ENCODE measurements around the gene NMNAT2.

NMNAT2 gene

GRCh38 chr1:183375381-183375780 is 42.8 kb downstream of the NMNAT2 start:
- H3K36me3 ChIP-seq (ENCODE audit: control insufficient read depth, insufficient read depth, low read length) = no peaks in the 10 kb centered on the region
- H3K27me3 ChIP-seq (ENCODE audit: control insufficient read depth, insufficient read depth, low read length) = no peaks in the 10 kb centered on the region
- H3K4me1 ChIP-seq (ENCODE audit: control insufficient read depth, insufficient read depth, low read length) = no peaks in the 10 kb centered on the region
- H3K27ac ChIP-seq (ENCODE audit: low read depth, low read length) = no peak overlapping the region
- H3K4me3 ChIP-seq (ENCODE audit: low read length) = no peak overlapping the region
- H3K9ac ChIP-seq (ENCODE audit: low read length) = no peak overlapping the region

DNA sequence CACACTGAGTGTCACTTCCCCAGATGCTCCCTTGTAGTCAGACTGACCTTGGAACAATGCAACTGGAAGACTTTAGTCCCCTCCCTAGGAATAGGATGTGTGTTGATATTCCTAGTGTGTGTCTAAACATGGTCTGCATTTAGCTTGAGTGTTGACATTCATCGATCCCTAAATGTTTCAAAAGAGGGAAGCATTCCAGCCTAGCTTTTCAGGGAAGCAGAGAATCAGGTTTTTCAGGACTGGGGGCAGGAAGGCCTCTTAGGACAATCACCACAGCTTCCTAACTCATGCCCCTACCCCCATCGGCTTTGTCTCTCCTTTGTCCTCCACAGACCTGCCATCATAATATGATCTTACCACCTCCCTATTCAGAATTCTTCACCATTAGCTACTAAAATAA is 43.4 kb downstream of the NMNAT2 start:
- Histone ChIP-seq H3K27me3 (ENCODE audit: control insufficient read depth, insufficient read depth, low read length) (no peaks in the 10 kb centered on the region), H3K36me3 (ENCODE audit: control insufficient read depth, insufficient read depth, low read length) (no peaks in the 10 kb centered on the region), H3K27ac (ENCODE audit: low read depth, low read length) (no peak overlapping the region), H3K4me3 (ENCODE audit: low read length) (no peak overlapping the region), H3K4me1 (ENCODE audit: control insufficient read depth, insufficient read depth, low read length) (no peaks in the 10 kb centered on the region), H3K9ac (ENCODE audit: low read length) (no peak overlapping the region)

DNA sequence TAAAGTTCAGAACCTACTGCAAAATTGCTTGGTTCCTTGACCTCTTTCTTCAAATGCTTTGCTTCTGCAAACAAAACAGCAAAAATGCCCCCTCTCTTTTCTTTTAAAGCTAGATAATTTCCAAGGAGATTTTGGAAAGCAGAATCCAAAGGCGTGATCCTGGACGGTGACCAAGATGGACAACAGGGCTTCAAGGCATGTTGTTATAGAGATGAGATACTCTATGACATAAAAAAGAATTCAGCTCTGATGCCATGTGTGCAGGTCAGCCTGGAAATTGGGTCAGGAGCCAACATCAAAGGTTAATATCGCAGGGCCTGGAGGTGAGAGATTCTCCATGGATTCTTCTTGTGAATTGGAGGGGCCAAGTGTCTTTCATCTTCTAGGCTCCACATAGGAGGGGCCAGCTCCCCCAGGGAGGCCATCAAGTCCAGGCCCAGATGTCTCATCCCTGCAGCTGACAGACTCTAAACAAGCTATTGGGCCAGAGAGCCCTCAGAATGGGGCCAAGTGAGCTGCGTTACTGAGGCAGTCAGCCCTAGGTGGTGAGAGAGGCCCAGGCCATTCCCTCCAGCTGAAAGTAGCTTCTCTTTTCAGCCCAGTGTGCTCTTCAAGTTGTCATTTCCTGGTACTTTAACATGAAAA is 45.5 kb downstream of the NMNAT2 start:
- no peaks in the 10 kb centered on the region for H3K36me3 ChIP-seq (ENCODE audit: control insufficient read depth, insufficient read depth, low read length)
- no peak overlapping the region for H3K4me3 ChIP-seq (ENCODE audit: low read length)
- no peaks in the 10 kb centered on the region for H3K4me1 ChIP-seq (ENCODE audit: control insufficient read depth, insufficient read depth, low read length)
- H3K9ac ChIP-seq (ENCODE audit: low read length) = no peak overlapping the region
- no peaks in the 10 kb centered on the region for H3K27me3 ChIP-seq (ENCODE audit: control insufficient read depth, insufficient read depth, low read length)
- no peak overlapping the region for H3K27ac ChIP-seq (ENCODE audit: low read depth, low read length)

DNA sequence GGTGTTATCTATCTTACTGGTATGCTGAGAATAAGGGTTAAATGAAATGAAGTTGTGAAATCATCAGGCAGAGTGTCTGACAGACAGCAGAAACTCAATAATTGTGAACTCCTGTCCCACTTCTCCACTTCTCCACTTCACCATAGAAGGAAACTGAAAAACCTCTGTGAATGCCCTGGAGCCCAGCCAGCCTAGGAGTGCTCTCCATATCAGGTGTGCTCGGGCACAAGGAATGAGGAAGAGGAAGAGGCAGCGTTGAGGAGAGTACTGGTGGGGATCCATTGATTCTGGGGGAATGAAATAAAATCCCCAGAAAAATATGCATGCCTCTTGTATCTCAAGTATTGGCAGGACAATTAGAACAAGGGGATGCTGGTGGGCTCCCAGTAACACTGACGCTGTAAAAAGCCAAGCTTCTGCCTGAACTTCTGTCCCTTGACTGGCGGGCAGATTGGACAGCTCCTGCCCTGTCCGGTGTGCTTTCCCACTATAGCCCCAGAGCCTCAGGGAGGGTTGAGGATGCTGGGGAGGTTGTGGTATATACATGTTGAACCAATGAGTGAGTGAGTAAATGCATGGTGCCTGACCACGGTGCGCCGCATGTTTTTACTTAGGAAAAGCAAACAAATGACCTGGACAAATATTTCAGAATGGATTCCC is 47.7 kb downstream of the NMNAT2 start:
- H3K9ac ChIP-seq (ENCODE audit: low read length) = no peak overlapping the region
- no peaks in the 10 kb centered on the region for H3K36me3 ChIP-seq (ENCODE audit: control insufficient read depth, insufficient read depth, low read length)
- H3K4me1 ChIP-seq (ENCODE audit: control insufficient read depth, insufficient read depth, low read length) = no peaks in the 10 kb centered on the region
- H3K4me3 ChIP-seq (ENCODE audit: low read length) = no peak overlapping the region
- no peaks in the 10 kb centered on the region for H3K27me3 ChIP-seq (ENCODE audit: control insufficient read depth, insufficient read depth, low read length)
- no peak overlapping the region for H3K27ac ChIP-seq (ENCODE audit: low read depth, low read length)

GRCh38 chr1:183368213-183369108 is 49.7 kb downstream of the NMNAT2 start:
- Histone ChIP-seq H3K9ac (ENCODE audit: low read length) (no peak overlapping the region), H3K27ac (ENCODE audit: low read depth, low read length) (no peak overlapping the region), H3K27me3 (ENCODE audit: control insufficient read depth, insufficient read depth, low read length) (no peaks in the 10 kb centered on the region), H3K4me3 (ENCODE audit: low read length) (no peak overlapping the region), H3K4me1 (ENCODE audit: control insufficient read depth, insufficient read depth, low read length) (no peaks in the 10 kb centered on the region), H3K36me3 (ENCODE audit: control insufficient read depth, insufficient read depth, low read length) (no peaks in the 10 kb centered on the region)

GRCh38 chr1:183366116-183366515 is 52.1 kb downstream of the NMNAT2 start:
- H3K4me3 ChIP-seq (ENCODE audit: low read length) = no peak overlapping the region
- no peaks in the 10 kb centered on the region for H3K4me1 ChIP-seq (ENCODE audit: control insufficient read depth, insufficient read depth, low read length)
- H3K27me3 ChIP-seq (ENCODE audit: control insufficient read depth, insufficient read depth, low read length) = no peaks in the 10 kb centered on the region
- H3K9ac ChIP-seq (ENCODE audit: low read length) = no peak overlapping the region
- no peak overlapping the region for H3K27ac ChIP-seq (ENCODE audit: low read depth, low read length)
- no peaks in the 10 kb centered on the region for H3K36me3 ChIP-seq (ENCODE audit: control insufficient read depth, insufficient read depth, low read length)

DNA sequence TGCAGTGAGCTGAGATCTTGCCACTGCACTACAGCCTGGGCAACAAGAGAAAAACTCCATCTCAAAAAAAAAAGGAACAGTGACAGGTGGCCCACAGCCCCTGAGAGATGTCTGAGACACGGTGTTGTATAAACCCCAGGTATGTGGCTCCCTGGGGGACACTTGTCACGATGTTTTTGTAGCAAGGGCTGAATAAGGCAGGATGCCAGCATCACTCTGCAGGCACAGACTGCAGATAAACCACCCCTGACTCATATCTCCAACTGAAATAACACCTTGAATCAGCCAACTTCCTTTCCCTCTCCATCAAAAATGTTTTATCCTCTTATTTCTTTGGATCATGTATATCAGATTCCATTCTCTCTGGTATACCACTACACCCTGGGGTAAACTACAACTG is 52.5 kb downstream of the NMNAT2 start:
- Histone ChIP-seq H3K4me1 (ENCODE audit: control insufficient read depth, insufficient read depth, low read length) (no peaks in the 10 kb centered on the region), H3K9ac (ENCODE audit: low read length) (no peak overlapping the region), H3K27me3 (ENCODE audit: control insufficient read depth, insufficient read depth, low read length) (no peaks in the 10 kb centered on the region), H3K27ac (ENCODE audit: low read depth, low read length) (no peak overlapping the region), H3K4me3 (ENCODE audit: low read length) (no peak overlapping the region), H3K36me3 (ENCODE audit: control insufficient read depth, insufficient read depth, low read length) (no peaks in the 10 kb centered on the region)

DNA sequence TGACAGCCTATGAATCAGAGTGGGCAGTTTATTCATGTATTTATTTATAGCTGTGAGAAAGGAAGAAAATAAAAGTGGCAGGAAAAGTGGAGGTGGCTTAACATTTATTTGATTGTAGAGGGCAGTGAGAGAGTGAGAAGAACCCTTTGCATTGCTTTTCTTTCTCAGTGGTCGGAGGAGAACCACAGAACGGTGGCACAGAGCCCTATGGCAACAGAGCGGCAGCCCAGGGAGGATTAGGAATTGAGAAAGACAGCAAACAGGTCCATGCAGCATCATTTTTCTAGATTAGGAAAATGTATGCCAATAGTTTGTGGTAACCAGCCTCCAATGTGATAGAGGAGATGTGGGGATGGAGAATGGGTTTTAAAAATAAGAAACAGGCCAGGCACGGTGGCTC is 53.1 kb downstream of the NMNAT2 start:
- H3K4me3 ChIP-seq (ENCODE audit: low read length) = no peak overlapping the region
- no peaks in the 10 kb centered on the region for H3K36me3 ChIP-seq (ENCODE audit: control insufficient read depth, insufficient read depth, low read length)
- no peak overlapping the region for H3K9ac ChIP-seq (ENCODE audit: low read length)
- H3K4me1 ChIP-seq (ENCODE audit: control insufficient read depth, insufficient read depth, low read length) = no peaks in the 10 kb centered on the region
- H3K27me3 ChIP-seq (ENCODE audit: control insufficient read depth, insufficient read depth, low read length) = no peaks in the 10 kb centered on the region
- no peak overlapping the region for H3K27ac ChIP-seq (ENCODE audit: low read depth, low read length)

DNA sequence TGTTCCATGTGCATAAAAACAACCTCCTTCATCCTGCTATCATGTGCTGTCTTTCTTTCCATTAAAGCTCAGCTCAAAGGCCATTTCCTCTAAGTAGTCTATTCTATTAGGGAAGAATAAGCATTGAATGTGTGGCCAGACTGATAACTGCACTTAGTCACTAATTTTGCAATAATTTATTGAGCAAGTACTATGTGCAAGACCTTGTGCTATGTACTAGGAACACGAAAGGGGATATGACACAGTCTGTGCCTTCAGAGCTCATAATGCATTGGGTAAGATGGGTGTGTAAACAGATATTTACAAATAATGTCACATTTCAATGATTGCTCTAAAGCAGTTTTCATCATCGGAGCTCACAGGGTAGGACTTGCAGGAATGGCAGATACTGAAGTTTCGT is 54.2 kb downstream of the NMNAT2 start:
- no peaks in the 10 kb centered on the region for H3K36me3 ChIP-seq (ENCODE audit: control insufficient read depth, insufficient read depth, low read length)
- H3K27ac ChIP-seq (ENCODE audit: low read depth, low read length) = no peak overlapping the region
- H3K4me3 ChIP-seq (ENCODE audit: low read length) = no peak overlapping the region
- no peaks in the 10 kb centered on the region for H3K27me3 ChIP-seq (ENCODE audit: control insufficient read depth, insufficient read depth, low read length)
- H3K4me1 ChIP-seq (ENCODE audit: control insufficient read depth, insufficient read depth, low read length) = no peaks in the 10 kb centered on the region
- H3K9ac ChIP-seq (ENCODE audit: low read length) = no peak overlapping the region

DNA sequence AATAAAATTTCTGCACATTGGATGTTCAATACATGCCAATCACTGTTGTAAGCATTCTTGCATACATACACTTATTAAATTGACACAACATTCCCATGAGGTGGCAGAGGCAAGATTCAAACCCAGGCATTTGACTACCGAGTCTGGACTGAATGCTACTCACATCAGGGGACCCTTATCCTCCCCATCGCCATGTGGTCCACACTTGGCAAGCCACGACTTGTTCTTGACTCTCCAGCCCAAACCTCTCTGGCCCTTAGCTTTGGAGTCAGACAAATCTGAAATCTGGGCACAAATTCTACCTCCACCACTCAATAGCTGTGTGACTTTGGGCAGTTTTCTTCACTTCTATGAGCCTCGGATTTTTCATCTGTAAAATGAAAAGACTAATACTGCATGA is 57.1 kb downstream of the NMNAT2 start:
- H3K27me3 ChIP-seq (ENCODE audit: control insufficient read depth, insufficient read depth, low read length) = no peaks in the 10 kb centered on the region
- H3K36me3 ChIP-seq (ENCODE audit: control insufficient read depth, insufficient read depth, low read length) = no peaks in the 10 kb centered on the region
- no peak overlapping the region for H3K4me3 ChIP-seq (ENCODE audit: low read length)
- no peak overlapping the region for H3K9ac ChIP-seq (ENCODE audit: low read length)
- no peaks in the 10 kb centered on the region for H3K4me1 ChIP-seq (ENCODE audit: control insufficient read depth, insufficient read depth, low read length)
- no peak overlapping the region for H3K27ac ChIP-seq (ENCODE audit: low read depth, low read length)

DNA sequence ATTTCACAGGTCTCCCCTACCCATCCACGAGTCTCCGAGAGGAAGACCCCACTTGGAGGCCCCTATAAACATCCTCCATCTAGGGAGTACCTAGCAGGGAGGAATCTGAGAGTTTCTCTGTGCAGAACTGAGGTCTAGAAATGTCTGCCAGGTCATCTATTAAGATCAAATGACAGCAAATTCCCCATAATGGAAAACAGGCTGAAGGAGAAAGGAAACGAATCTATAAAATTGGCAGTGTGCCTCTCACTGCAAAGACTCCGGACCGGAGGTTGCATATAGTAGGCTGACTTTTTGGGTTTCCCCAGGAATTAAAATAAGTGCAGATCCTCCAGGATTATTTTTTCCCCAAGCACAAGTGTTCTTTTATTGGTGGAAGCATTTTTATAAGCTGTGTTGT is 57.7 kb downstream of the NMNAT2 start:
- no peak overlapping the region for H3K4me3 ChIP-seq (ENCODE audit: low read length)
- H3K9ac ChIP-seq (ENCODE audit: low read length) = no peak overlapping the region
- H3K36me3 ChIP-seq (ENCODE audit: control insufficient read depth, insufficient read depth, low read length) = no peaks in the 10 kb centered on the region
- no peaks in the 10 kb centered on the region for H3K27me3 ChIP-seq (ENCODE audit: control insufficient read depth, insufficient read depth, low read length)
- H3K4me1 ChIP-seq (ENCODE audit: control insufficient read depth, insufficient read depth, low read length) = no peaks in the 10 kb centered on the region
- H3K27ac ChIP-seq (ENCODE audit: low read depth, low read length) = no peak overlapping the region

DNA sequence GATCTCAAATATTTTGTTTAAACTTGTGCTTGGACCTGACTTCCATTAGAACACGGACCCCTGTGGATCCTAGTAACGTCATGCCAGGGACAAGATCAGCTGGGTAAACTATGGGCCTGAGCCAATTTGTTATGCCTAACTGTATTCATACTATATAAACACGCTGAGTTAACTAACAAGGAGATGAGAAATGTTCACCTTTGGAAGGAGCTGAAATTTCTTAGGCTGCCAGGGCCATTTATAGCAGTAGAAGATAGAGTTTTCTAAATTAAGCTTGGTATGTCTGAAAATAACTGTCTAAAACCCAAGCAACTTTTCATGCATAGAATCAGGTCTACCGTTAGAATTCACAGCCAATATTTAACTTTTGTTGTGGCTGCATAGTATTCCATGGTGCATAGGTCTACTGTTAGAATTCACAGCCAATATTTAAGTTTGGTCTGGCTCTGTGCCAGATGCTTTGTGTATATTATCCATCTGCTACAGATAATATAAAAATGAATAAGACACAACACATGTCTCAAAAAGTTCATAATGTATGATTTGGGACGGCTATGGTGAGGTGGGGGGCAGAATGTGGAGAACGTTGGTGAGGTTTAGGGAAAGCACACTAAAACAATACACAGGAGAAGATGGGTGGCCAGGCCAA is 61.5 kb downstream of the NMNAT2 start:
- Histone ChIP-seq H3K27me3 (ENCODE audit: control insufficient read depth, insufficient read depth, low read length) (no peaks in the 10 kb centered on the region), H3K4me1 (ENCODE audit: control insufficient read depth, insufficient read depth, low read length) (no peaks in the 10 kb centered on the region), H3K36me3 (ENCODE audit: control insufficient read depth, insufficient read depth, low read length) (no peaks in the 10 kb centered on the region), H3K9ac (ENCODE audit: low read length) (no peak overlapping the region), H3K4me3 (ENCODE audit: low read length) (no peak overlapping the region), H3K27ac (ENCODE audit: low read depth, low read length) (no peak overlapping the region)
